ENCODE results near the gene HOXA7.

HOXA7 gene

DNA sequence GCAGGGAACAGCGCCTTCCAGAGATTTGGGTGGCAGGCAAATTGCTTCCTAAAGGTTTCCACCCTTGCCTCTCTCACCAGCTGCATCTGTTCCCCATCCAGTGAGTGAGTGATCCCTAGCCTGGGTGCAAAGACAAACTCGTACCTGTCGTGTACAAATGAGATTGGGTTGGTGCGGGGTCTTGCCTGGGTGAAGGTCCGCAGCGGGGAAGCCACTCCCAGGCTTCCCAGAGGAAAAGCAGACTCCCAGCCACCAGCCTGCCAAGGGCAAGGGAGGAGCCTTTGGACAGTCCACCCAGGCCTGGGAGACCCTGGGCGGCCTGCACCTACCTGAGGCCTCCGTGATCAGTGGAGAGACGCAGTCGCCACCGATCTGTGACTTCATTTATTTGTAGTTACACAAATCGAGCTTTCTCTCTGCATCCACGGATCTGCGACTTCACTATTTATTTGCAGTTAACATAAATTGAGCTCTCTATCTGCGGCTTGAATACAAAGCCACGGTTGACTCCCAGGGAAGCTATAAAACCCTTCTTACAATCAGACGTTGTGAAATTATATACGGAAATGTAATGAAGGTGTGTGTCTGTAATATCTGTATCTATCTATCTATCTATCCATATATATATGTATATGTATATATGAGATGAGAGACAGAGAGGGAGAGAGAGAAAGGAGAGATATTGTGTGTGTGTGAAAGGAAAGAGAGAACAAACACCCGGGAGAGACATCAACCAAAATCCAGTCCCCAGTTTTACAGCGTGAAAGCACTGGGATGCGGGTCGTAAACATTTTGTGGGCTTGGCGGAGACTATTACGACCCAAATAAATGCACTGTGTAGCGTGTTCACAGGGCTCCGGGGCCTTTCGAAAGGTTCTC is 3.0 kb upstream of the HOXA7 start:
- DNase-seq (ENCODE audit: low spot score), result no peak

DNA sequence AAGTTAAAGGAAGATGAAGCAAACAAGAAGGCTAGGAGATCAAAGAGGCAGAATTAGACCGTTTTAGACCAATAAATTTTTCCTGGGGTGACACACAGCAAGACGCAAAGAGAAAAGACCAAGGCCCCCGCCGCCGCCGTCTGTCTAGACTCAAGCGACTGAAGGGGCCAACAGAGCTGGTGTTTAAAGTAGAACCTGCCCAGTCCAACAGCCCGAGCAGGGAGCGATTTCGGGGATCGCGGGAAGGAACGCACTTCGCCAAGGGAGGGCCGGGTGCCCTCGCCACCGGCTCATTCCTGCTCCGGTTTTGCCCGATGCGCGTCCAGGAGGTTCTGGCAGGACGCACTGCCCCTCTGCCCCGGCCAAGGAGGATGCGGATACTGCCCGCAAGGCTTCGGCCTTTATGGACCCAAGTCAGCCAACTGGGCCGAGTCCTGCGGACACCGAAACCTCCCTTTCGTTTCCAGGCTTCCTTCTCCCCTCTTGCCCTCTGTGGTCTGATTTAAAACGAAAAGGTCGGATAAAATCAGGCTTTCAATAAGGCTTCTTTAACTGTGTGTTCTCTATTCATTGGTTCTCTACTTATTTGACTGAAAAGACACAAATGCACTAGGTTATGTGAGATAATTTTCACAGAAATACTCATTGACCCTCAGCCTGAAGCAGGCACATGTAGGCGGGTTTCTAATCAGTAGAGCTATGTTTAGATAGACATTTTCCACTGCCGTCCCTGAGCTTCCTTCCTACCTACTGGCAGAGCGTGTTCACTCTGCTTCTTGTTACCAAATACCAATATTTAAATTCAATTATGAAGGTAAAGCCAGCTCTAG is 2.2 kb upstream of the HOXA7 start:
- DNase-seq (ENCODE audit: low spot score), result no peak

DNA sequence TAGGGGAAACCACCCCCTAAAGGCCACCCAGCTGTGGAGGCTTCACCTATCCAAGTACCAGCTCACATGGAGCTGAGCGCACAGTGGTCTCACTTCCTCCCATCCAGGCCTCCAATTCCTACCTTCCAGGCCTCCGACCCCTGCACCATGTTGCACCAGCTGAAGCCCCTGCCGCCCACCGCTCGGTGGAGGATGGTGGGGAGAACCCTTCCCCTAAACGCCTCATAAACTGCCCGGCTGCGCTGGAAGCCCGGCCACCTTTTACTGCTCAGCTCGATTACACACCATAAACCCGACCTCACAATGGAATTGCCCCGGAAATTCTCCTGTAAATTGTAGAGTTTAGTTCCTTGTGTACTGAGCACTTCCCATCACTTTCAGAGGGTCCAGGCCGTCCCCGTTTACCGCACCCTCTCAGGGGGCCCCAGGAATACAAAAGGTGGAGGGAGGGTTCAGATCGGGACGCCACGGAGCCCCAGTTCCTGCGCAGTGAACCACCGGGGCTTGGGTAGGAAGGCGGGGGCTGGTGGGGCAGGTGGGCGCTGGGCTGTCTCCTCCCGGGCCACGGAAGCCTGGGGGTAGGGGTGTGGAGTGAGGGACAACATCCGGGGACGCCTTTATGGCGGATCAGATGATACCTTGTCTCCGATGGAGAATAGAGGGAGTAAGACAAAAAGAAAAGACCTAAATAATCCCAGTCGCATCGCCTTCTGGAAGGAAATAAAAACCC is 1.4 kb upstream of the HOXA7 start:
- DNase-seq (ENCODE audit: low spot score), result no peak

DNA sequence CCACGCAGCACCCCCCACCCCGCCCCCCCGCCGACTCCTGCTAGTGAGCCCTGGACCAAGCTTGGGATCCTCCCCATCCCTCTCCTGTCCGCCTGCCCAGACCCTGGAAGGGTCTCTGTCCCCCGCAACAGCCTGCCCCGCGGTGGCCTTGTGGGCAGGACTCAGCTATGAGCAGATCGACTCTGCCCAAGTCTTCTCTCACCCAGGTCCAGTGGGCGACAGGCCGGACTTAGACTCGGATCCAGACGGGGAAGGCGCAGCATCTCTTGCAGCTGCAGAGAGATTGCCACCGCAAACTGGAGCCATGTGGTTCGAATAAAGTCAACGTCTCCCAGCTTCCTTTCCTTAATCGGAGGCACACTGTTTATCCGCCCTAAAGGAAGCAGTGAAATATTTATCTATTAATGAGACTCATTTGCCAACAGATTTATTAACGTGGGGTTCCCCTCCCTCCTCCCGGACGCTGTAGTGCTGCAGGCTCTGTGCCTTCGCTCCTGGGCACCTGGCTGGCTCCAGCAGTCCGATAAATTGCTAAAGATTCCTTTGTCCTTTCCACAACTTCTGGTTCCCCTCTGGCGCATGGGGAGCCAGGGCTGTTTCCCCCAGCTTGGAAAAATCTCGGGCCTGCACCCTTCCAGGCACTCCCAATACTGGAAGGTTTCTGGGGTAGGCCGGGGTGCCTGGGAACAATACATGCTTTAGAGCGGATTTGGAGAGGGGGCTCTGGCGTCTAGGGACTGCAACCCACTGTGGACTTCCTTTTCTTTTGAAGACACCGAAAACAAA is 634 bp upstream of the HOXA7 start:
- no peak for DNase-seq (ENCODE audit: low spot score)

DNA sequence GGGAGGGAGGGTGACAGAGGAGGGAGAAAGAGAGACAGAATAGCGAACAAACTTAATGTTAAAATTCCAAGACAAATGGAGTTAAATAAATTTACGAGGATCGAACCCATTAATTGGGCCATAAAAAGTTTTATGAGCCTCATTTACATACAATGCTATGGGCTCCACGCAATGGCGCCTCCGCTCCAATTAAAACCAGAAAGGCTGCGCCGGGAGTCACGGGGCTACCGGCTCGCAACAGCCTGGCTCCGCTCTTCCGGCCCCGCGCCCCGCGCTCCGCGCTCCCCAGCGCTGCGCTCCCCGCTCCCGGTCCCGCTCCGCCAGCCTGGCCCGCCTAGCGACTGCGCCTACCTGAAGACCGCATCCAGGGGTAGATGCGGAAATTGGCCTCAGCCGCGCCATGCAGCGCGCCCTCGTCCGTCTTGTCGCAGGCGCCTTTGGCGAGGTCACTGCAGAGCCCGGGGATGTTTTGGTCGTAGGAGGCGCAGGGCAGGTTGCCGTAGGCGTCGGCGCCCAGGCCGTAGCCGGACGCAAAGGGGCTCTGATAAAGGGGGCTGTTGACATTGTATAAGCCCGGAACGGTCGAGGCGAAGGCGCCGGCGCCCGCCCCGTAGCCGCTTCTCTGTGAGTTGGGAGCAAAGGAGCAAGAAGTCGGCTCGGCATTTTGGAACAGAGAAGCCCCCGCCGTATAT is 513 bp downstream of the HOXA7 start:
- no peak for DNase-seq (ENCODE audit: low spot score)

DNA sequence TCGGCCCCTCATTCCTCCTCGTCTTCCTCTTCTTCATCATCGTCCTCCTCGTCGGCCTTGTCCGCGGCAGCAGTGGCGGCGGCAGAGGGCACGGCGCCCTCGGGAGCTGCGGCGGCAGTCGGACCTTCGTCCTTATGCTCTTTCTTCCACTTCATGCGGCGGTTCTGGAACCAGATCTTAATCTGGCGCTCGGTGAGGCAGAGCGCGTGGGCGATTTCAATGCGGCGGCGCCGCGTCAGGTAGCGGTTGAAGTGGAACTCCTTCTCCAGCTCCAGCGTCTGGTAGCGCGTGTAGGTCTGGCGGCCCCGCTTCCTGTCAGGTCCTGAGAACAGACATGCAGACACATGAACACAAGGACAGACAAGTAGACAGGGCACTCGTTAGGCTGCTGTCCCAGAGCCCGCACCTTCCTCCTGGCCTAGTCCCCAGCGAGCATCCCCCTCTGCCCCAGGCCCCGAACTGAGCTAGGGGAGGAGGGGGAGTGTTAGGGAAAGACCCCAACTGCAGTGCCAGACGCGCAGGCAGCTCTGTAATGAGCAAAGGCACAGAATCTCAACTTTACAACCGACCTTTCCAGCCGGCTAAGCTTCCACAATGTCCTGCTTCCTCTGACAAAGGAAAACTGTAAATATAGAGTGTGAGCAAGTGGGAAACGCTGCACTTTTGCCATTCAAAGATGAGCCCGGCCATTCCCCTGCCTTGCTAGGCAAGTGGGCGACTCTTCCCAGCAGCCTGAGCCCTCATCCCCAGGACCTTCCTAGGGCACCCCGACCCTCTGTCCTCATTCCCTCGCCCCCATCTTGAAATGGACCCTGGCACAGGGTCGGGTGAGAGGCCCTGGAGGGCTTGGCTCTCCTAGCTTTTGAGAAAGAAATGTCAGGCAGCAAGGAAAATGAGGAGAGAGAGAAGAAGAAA is 1.3 kb downstream of the HOXA7 start:
- DNase-seq (ENCODE audit: low spot score), result no peak

DNA sequence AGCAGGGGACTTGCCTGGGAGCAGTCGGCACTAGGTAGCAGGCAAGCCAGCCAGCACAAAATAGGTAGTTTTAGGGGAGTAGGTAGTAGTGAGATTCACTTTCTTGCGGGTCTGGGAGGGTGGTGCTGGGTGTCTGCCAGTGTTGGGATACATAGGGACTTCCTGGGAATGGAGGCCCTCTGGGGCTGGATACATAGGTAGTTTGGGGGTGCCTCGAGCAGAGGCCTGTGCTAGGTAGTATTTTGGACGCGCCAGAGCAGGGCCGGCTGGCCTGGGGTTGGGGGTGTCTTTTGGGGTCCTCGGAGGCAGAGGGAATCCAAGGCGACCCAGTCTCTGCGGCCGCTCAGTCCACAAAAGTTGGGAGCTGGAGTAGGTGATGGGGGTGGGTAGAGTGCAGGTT is 2.1 kb downstream of the HOXA7 start:
- no peak for DNase-seq (ENCODE audit: low spot score)

DNA sequence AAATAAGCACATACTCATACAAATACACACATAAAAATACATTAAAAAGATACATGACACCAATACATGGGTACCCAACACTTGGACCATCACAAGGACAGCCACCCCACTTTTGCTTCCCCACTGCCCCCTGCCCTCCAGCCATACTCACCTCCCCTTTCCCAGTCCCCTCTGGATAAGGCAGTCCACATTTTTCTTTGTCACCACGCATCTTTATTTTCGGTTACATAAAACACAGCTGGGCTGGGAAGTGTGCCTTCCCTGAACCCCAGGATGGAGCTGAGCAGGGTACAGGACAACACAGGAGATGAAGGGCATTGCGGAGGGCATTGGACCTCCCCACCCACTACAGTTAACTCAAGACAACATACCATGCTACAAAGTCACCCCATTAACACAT is 2.9 kb downstream of the HOXA7 start:
- no peak for DNase-seq (ENCODE audit: low spot score)

DNA sequence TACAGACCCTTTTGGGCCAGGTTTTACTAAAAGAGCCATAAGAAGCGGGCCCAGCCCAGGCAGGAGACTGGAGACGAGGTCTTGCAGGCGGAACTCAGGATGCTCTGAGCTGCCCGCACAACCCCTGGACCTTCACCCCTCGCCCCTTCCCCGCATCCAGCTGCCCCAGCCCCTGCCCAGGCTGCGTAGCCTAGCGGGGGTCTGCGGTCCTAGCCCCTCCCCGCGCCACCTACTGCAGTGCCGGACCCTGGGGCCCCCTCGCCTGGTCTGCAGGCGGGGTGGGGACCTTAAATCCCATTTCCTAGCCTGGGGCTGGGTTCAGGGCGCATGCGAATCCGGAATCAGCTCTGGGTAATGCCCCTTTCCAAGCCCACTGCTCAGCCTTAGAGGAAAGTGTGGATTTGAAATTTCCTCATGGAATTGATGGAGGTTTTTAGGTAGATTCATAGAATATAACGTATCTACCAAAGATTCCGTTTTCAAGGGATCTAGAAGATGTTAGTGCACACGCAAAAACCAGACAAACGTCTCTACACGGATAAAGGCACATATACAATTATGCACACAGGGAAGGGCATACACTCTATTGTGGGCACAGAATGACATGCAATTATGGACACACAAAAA is 3.5 kb downstream of the HOXA7 start:
- no peak for DNase-seq (ENCODE audit: low spot score)

DNA sequence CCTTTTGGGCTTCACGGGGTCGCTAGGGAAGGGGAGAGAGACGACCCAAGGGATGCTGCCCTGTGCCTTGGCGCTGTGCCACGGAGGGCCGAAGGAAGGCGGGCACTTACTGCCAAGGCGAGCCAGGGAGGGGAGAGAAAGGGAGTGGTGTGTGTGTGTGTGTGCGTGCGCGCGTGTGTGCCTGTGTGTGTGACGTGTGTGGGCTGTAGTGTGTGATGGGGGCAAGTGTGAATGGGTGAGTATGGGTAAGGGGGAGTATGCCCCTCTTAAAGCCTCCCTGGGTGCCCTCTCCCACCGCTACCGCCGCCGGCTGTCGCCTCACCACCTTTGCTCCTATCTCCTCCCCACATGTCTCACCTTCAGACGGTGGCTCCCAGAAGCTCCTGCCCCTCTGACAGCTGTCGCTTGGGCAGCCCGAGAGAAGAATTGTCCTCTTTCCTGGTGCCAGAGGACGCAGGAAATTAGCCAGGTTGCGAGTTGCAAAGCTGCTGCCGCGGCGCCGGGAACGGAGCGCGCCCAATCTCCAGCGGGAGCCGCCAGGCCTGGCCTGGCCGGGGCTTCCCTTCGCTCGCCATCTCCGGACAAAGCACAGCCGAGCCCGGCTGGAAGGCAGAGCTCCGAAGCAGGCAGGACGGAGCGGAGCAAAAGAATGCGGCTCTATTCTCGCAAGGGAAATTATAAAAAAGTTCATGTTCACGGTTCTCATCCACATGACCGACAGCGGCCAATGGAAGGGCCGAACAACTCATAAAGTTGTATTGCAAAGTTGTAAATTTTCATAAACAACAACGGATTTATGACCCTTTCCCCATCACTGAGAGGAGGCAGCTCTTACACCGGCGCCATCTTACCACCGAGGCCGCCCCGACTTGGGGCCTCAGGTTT is 4.3 kb downstream of the HOXA7 start, which contains the start of gene HOXA3:
HOXA3 (minus strand) TSS at position 653 of the 885 bp plus-strand sequence. CDS start 41,943 bp downstream, outside the sequence.
- DNase-seq (ENCODE audit: low spot score), result no peak

DNA sequence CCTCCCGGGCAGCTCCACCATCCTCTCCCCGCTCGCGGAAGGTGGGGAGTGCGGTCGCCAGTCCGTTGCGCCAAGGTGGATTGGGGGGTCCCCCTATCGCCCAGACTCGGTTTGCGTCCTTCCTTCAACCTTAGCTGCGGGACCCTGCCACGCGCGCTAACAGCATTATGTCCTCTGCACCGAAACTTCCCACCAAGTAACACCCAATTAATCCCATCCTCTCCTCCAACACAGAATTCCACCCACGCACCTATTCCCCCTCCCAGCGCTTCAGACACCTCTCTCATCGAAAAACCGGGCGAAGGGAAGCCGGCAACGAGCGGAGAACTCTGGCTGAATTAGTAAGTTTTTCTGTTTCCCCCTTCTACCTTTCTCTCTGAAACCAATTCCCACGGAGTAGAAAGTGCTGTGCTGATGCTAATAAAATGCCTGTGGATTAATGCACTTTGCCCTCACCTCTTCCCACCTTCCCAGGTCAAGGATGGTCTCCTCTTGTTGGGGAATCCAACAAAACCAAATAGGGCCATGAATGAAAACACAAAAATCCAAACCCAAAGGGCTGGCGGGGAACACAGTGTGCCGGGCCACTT is 5.0 kb downstream of the HOXA7 start:
- DNase-seq (ENCODE audit: low spot score), result no peak

DNA sequence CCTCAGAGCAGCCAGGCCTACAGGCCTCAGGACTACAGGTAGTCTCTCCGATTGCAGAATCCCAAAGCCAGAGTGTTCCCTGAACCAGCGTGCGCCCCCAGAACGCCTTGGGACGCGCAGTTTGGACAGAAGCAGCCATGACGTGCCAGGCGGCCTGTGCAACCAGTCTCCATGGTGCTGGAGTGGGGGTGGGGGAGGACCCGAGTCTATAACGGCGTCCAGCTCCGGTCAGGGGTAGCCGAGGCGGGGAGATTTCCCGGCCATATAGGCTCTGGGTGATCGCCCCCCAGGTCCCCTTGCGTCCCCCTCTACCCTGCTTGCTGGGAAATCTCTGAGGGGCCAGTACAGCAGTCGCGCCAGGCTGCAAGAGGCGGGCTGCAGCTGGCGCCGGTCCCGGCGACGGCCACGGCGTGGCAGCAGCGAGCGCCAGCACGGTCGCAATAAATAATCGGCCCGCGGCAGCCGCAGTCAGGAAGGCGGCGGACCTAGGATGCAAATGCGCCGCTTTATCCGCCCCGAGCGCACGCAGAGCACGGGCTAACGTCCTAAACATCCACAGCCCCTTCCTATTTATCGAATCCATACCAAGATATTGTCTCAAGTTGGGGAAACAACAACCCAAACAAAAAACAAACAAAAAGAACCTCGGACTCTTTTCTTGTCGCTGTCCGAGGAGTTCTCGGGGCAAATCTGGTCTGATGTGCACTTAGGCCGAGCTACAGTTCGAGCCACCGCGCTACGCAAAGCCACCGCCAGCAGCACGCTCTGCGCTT is 5.7 kb downstream of the HOXA7 start:
- peak; percentile 54 for DNase-seq (ENCODE audit: low spot score)

DNA sequence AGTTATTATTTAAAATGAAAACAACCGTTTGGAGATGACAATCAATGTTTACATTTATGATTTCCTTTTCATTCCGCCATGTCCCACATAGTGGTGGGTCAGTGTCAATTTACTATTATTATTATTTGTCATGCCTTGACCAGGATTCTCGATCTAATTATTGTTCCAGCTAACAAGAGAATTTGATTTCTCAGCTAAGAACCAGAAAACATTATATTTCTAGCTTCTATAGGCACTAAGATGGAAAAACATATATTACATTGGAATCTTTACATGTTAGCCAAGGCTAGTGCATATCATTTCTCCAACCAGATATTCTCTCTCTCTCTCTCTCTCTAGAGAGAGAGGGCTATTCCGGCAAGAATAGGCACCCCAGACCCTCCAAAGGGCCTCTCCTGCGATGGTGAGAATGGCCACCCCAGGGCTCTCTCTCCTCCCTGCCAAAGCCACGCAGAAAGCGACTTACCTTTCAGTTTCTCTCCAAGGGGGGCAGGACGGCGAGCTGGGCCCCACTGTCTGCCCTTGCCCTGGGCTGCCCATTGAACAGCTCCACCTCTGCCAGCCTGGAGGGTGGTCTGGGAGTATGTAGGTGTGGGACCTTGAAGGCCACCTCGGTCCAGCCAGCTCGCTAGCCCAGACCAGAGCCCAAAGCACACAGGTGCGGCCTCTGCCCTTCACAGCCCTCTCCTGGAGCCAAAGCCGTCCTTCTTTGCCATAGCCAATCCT is 6.5 kb downstream of the HOXA7 start:
- no peak for DNase-seq (ENCODE audit: low spot score)

DNA sequence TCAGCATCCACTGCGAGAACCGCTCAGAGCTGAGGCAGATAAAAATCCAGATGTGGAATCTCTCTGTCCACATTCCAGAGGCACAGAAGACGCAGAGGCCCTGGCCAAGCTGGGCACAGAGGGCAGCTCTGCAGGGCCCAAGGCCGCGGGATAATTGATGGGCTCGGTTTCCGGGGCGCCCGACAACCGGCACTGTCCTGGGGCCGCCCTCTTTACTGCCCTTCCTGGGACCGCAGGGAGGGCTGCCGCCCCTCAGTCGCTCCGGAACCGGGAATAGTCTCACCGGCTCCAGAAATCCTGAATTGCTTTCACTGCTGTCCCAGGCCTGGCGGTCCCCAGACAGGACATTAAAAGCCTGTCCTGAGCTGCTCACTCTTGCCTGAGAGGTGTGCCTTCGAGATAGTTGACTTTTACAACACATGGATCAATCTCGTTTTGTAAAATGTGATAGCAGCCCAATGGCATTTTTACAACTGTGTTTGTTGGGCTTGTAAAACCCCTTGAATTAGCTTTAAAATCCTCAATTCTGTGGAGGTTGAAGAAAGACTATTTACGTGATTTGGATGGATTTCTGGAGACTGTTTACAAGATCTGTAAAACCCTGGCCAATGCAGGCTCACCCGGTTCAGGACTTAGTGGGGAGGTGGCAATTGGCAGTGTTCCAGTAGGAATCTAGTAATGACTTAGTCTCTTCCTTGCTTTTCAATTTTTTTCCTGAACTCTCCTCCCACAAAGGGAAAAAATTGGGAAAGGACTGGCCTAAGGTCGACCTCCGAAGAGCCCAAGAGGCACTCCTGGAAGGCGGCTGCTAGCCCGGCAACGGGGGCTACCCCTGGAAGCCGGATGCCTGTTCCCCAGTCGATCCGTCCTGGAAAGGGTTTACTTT is 7.5 kb downstream of the HOXA7 start:
- DNase-seq (ENCODE audit: low spot score), result no peak

DNA sequence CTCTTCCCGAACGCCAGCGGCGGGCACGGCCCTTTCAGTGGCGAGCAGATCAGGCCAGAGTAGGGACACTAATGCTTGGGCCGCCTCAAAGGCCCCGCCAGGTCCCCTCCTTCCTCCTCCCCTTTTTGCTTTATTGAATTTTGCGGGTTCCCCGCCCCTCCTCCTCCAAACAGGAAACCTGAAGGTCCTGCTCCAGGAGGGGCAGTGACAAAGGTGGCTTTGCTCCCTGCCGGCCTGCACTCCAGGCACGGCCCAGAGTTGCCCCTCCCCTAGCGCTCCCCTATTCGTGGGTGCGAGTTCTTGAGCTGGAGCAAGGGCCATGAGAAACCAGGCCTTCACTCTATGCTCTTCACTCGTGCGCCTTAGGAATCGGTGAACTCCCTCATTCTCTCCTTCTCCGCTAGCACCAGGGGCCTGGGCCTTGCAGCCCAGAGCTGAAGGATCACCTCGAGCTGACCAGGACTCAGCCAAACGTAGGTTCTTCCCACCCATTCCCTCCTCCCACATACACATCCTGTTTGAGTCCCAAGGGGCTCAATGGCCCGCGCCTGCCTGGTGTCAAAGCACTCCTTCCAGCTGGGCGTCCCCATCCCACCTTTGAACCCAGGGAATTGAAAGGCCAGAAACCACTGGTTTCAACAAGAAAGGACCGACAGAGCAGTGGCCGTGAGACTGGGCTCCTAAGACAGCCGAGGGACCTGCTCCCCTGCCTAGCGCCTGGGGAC is 8.3 kb downstream of the HOXA7 start:
- no peak for DNase-seq (ENCODE audit: low spot score)

Data from Ammon's horn (tissue), 1 donor.